Kidney (tissue), 14 donors: ENCODE data around the gene SUV39H2. TPM values are rescaled to one million over a fixed set of nuclear protein-coding genes. Genes with fewer than 3 reads are reported as not detected.

ENCODE experiments used
- DNase-seq, 5 donors: peaks; one replicate each; pipeline ENCODE4 v3.0.0-alpha.2; 2013 to 2020
- FAIRE-seq: peaks from 2 replicates; lab custom pipeline; 2012; peaks lifted over from hg19 to GRCh38; lab: Jason Lieb, UNC
- H3K27ac ChIP-seq, 2 donors: one replicate each; pipeline ENCODE4 v1.7.0; 2013; ENCODE audit warnings: low read depth in 2 of 2, low read length in 2 of 2, inconsistent platforms in 1 of 2
- H3K27me3 ChIP-seq: one replicate; pipeline ENCODE4 v1.7.1; 2013; ENCODE audit warnings: low read length, inconsistent platforms; ENCODE audit not compliant: control insufficient read depth, insufficient read depth
- H3K36me3 ChIP-seq, 3 donors: one replicate each; pipeline versions ENCODE4 v1.7.0 to v1.7.1; 2013; ENCODE audit warnings: low read length in 3 of 3, control low read depth in 1 of 3, inconsistent platforms in 1 of 3; ENCODE audit not compliant: insufficient read depth in 3 of 3, control insufficient read depth in 2 of 3
- H3K4me1 ChIP-seq, 3 donors: one replicate each; pipeline versions ENCODE4 v1.7.0 to v1.7.1; 2013; ENCODE audit warnings: low read length in 3 of 3, inconsistent platforms in 1 of 3, low read depth in 1 of 3; ENCODE audit not compliant: control insufficient read depth in 2 of 3, insufficient read depth in 2 of 3
- H3K4me3 ChIP-seq, 3 donors: one replicate each; pipeline versions ENCODE4 v1.7.0 to v1.8.1; 2013; ENCODE audit warnings: low read length in 3 of 3, control low read depth in 1 of 3, inconsistent platforms in 1 of 3
- H3K9ac ChIP-seq, 3 donors: one replicate each; pipeline versions ENCODE4 v1.7.0 to v1.7.1; 2013; ENCODE audit warnings: low read length in 3 of 3, control low read depth in 1 of 3, inconsistent platforms in 1 of 3
- H3K9me3 ChIP-seq, 3 donors: one replicate each; pipeline versions ENCODE4 v1.7.0 to v1.7.1; 2013; ENCODE audit warnings: low read length in 3 of 3, control low read depth in 1 of 3, inconsistent platforms in 1 of 3; ENCODE audit not compliant: control insufficient read depth in 2 of 3, insufficient read depth in 1 of 3
- CTCF ChIP-seq: IDR thresholded peaks from 3 replicates; pipeline ENCODE4 v1.5.1; 2012; ENCODE audit warnings: mild to moderate bottlenecking, moderate library complexity, borderline replicate concordance; ENCODE audit not compliant: insufficient read depth; ENCODE audit errors: extremely low read depth
- intact Hi-C: fragments of 100-400 bp; cut with DNase I; formaldehyde crosslinking; loops from one replicate; pipeline ENCODE4 v1.11.1; 2022
- polyA plus RNA-seq: library from polyadenylated mRNA; stranded (reverse); fragments of 350-450 nt; fragmentation: Illumina TruSeq; extraction: RNeasy Lipid Tissue Mini Kit (QIAGEN cat#74804); gene quantifications from one replicate; pipeline ENCODE4 v1.2.3, GENCODE V29; 2014; ENCODE audit warnings: low read depth, low replicate concordance; ENCODE audit not compliant: insufficient read depth
- total RNA-seq: library from RNA; stranded (reverse); fragmentation: NEBNext Ultra II Directional; extraction: Animal tissue kit (Norgen Biotek cat#: 25700); gene quantifications from one replicate; pipeline ENCODE4 v1.2.1, GENCODE V29; 2021
- donor health status: control.
- donor health status: control.
- donor health status: control.
- donor health status: control.
- donor health status: control.
- donor health status: DM: yes; HTN: yes; CAD: no.
- donor health status: Normal renal cell carcinoma (clear cell type).

The SUV39H2 gene
- total and polyA plus RNA-seq, 2 donors from 2014 or later, result 3.8 to 5.1 TPM

GRCh38 chr10:14837003-14837756, 41.5 kb upstream of the SUV39H2 start:
- H3K9me3 ChIP-seq, result no peaks in the 10 kb centered on the region
- H3K27me3 ChIP-seq, result no peaks in the 10 kb centered on the region
- FAIRE-seq, result no peak
- peaks cover 2 to 12% (median 5%) of the 10 kb centered on the region in 3 donors for H3K4me1 ChIP-seq
- H3K36me3 ChIP-seq, result peaks cover 3 to 22% (median 12%) of the 10 kb centered on the region in 3 donors
- DNase-seq, result no peak
- peak overlapping the region; percentile 44 to 94 (median 77) for H3K9ac ChIP-seq
- TF ChIP-seq CTCF, result no peak
- peak overlapping the region; percentile 67 to 91 (median 80) for H3K4me3 ChIP-seq
- intact Hi-C loops, result no loop called here
- H3K27ac ChIP-seq, result peak overlapping the region; percentile 92 to 97

- Histone ChIP-seq H3K9ac (peak within 1 kb of the TSS; percentile 72 to 94 (median 85)), H3K27ac (peak within 1 kb of the TSS; percentile 92 to 97), H3K27me3 (no peaks in the 10 kb centered on the region), H3K9me3 (no peaks in the 10 kb centered on the region), H3K4me3 (peak within 1 kb of the TSS; percentile 87 to 92 (median 91)), H3K4me1 (peaks cover 2 to 12% (median 5%) of the 10 kb centered on the region in 3 donors), H3K36me3 (peaks cover 3 to 29% (median 20%) of the 10 kb centered on the region in 3 donors)
- intact Hi-C loops, result no loop called here
- DNase-seq, result peak; percentile 99 to 100 (median 100)
- TF ChIP-seq CTCF, result no peak
- FAIRE-seq, result peak; percentile 91
Measured at GRCh38 chr10:14837757-14838581, 40.7 kb upstream of the SUV39H2 start, which contains the start of the genes CDNF, HSPA14 and MSANTD7. CDNF (minus strand) TSS chr10:14838037; CDS start chr10:14837946, 91 bp downstream. HSPA14 (plus strand) TSS chr10:14838306; CDS start chr10:14838403, 97 bp downstream. MSANTD7 (plus strand) TSS chr10:14838306; CDS start chr10:14842285, 3,979 bp downstream.

- Histone ChIP-seq H3K4me1 (peaks cover 2 to 12% (median 5%) of the 10 kb centered on the region in 3 donors), H3K4me3 (peak overlapping the region; percentile 87 to 92 (median 91)), H3K27ac (peak overlapping the region; percentile 89 to 92), H3K36me3 (peaks cover 3 to 37% (median 23%) of the 10 kb centered on the region in 3 donors), H3K9ac (peak overlapping the region; percentile 72 to 85 (median 81)), H3K9me3 (no peaks in the 10 kb centered on the region), H3K27me3 (no peaks in the 10 kb centered on the region)
- DNase-seq, result peak; percentile 71 to 86 (median 82)
- no peak for TF ChIP-seq CTCF
- no peak for FAIRE-seq
- intact Hi-C loops, result no loop called here
Measured at GRCh38 chr10:14838582-14839304, 39.9 kb upstream of the SUV39H2 start.
